Measurements from ENCODE around the gene SEMA6D. TPM values are rescaled to one million over a fixed set of nuclear protein-coding genes. Genes with fewer than 3 reads are reported as not detected.

The SEMA6D gene
- total and polyA plus RNA-seq, 10 of the 15 experiments (the other 5 are each of a cell fraction or from before 2014, with no cell fraction given), result 0.01 to 0.52 (median 0.09) TPM; not detected in 6

GRCh38 chr15:47744496-47744895 is 27.2 kb downstream of the SEMA6D start (continued):
- TF ChIP-seq BCL3 (IDR thresholded peaks at IDR 0.05; ENCODE audit: borderline replicate concordance, insufficient read depth, low read depth, low read length, poor library complexity, severe bottlenecking) (no peak), MLLT1 (IDR thresholded peaks at IDR 0.05) (no peak), ZNF622 (IDR thresholded peaks at IDR 0.05) (no peak), EP300 (IDR thresholded peaks at IDR 0.05; ENCODE audit: borderline replicate concordance in 1 of 2, control insufficient read depth in 1 of 2, low read depth in 2 of 2, low read length in 2 of 2) (no peak), ZNF207 (IDR thresholded peaks at IDR 0.05; ENCODE audit: borderline replicate concordance) (no peak), POU2F2 (IDR thresholded peaks at IDR 0.05; ENCODE audit: borderline replicate concordance, low read depth, low read length) (no peak), BRCA1 (IDR thresholded peaks at IDR 0.05; ENCODE audit: low read depth, low read length) (no peak), SMAD1 (IDR thresholded peaks at IDR 0.05; ENCODE audit: low read depth, partially characterized antibody) (no peak), ATF2 (IDR thresholded peaks at IDR 0.05; ENCODE audit: low read length) (no peak)
